Progenitor cell of endocrine pancreas (in vitro differentiated cells): ENCODE results near the gene PDZRN4. TPM values are rescaled to one million over a fixed set of nuclear protein-coding genes. Genes with fewer than 3 reads are reported as not detected.

Experiments used
- DNase-seq: peaks from one replicate; pipeline ENCODE4 v3.0.0; 2021; ENCODE audit warnings: low spot score; ENCODE audit not compliant: unreplicated experiment
- H3K27ac Mint-ChIP-seq: 2 replicates; pipeline ENCODE4 v1.8.0; 2021; ENCODE audit warnings: mild to moderate bottlenecking, moderate library complexity, mixed read lengths
- H3K27me3 Mint-ChIP-seq: 2 replicates; pipeline ENCODE4 v1.8.0; 2021; ENCODE audit warnings: mixed read lengths
- H3K36me3 Mint-ChIP-seq: 2 replicates; pipeline ENCODE4 v1.8.0; 2022; ENCODE audit warnings: mixed read lengths; ENCODE audit not compliant: insufficient read depth
- H3K4me1 Mint-ChIP-seq: 2 replicates; pipeline ENCODE4 v1.8.0; 2021; ENCODE audit warnings: low read depth, mixed read lengths
- H3K4me3 Mint-ChIP-seq: 2 replicates; pipeline ENCODE4 v1.8.0; 2021; ENCODE audit warnings: low read depth, mild to moderate bottlenecking, moderate library complexity, mixed read lengths
- H3K9me3 Mint-ChIP-seq: 2 replicates; pipeline ENCODE4 v1.8.0; 2021; ENCODE audit warnings: low read depth, mixed read lengths
- CTCF ChIP-seq: fragments of 200-600 bp; sonication (generic); IDR thresholded peaks from one replicate; pipeline ENCODE4 v1.5.0; 2021; ENCODE audit warnings: antibody characterized with exemption, mild to moderate bottlenecking; ENCODE audit not compliant: unreplicated experiment
- total RNA-seq: library from RNA; stranded (reverse); gene quantifications from 2 replicates; pipeline ENCODE4 v1.2.1, GENCODE V29; 2021

Gene PDZRN4
- total RNA-seq, 1 donor from 2014 or later, result 0.12 TPM

GRCh38 chr12:41334390-41334789, 146.3 kb downstream of the PDZRN4 start:
- no peak overlapping the region for H3K27ac Mint-ChIP-seq
- TF ChIP-seq CTCF, result no peak
- H3K27me3 Mint-ChIP-seq, result no peaks in the 10 kb centered on the region
- DNase-seq, result no peak
- H3K9me3 Mint-ChIP-seq, result peaks cover 6% of the 10 kb centered on the region
- no peaks in the 10 kb centered on the region for H3K36me3 Mint-ChIP-seq
- H3K4me3 Mint-ChIP-seq, result no peak overlapping the region
- H3K4me1 Mint-ChIP-seq, result peaks cover 1% of the 10 kb centered on the region

GRCh38 chr12:41336041-41336549, 148.0 kb downstream of the PDZRN4 start:
- Mint-ChIP-seq H3K4me1 (peaks cover 1% of the 10 kb centered on the region), H3K27ac (no peak overlapping the region), H3K36me3 (no peaks in the 10 kb centered on the region), H3K4me3 (no peak overlapping the region), H3K27me3 (no peaks in the 10 kb centered on the region), H3K9me3 (peaks cover 17% of the 10 kb centered on the region)
- no peak for TF ChIP-seq CTCF
- no peak for DNase-seq

GRCh38 chr12:41339784-41340183, 151.7 kb downstream of the PDZRN4 start:
- H3K4me3 Mint-ChIP-seq, result no peak overlapping the region
- H3K4me1 Mint-ChIP-seq, result no peaks in the 10 kb centered on the region
- H3K27me3 Mint-ChIP-seq, result no peaks in the 10 kb centered on the region

GRCh38 chr12:41344776-41345470, 156.8 kb downstream of the PDZRN4 start:
- no peaks in the 10 kb centered on the region for H3K36me3 Mint-ChIP-seq
- H3K27me3 Mint-ChIP-seq, result no peaks in the 10 kb centered on the region
- peaks cover 10% of the 10 kb centered on the region for H3K9me3 Mint-ChIP-seq
- TF ChIP-seq CTCF, result no peak
- DNase-seq, result no peak
- peaks cover 4% of the 10 kb centered on the region for H3K4me1 Mint-ChIP-seq
- no peak overlapping the region for H3K4me3 Mint-ChIP-seq
- H3K27ac Mint-ChIP-seq, result no peak overlapping the region

More at GRCh38 chr12:41339784-41340183, 151.7 kb downstream of the PDZRN4 start:
- Mint-ChIP-seq H3K27ac (no peak overlapping the region), H3K36me3 (no peaks in the 10 kb centered on the region), H3K9me3 (peaks cover 19% of the 10 kb centered on the region)
- no peak for DNase-seq
- TF ChIP-seq CTCF, result no peak

- Mint-ChIP-seq H3K27ac (no peak overlapping the region), H3K4me3 (no peak overlapping the region), H3K4me1 (peaks cover 4% of the 10 kb centered on the region), H3K27me3 (no peaks in the 10 kb centered on the region), H3K36me3 (no peaks in the 10 kb centered on the region), H3K9me3 (peaks cover 6% of the 10 kb centered on the region)
- TF ChIP-seq CTCF, result no peak
- DNase-seq, result no peak
Measured at GRCh38 chr12:41348198-41348597, 160.1 kb downstream of the PDZRN4 start.
